WTC11 (cell line): ENCODE data around the gene ANKRD29. TPM values are rescaled to one million over a fixed set of nuclear protein-coding genes. Genes with fewer than 3 reads are reported as not detected.

Experiments
- ATAC-seq: fragments of 200-7000 bp; cut with Tn5 transposase; 2 replicates; pipeline ENCODE4 v1.10.0; 2021; ENCODE audit warnings: mild to moderate bottlenecking, moderate library complexity
- CTCF ChIA-PET: fragments of 300-600 bp; sonication (Branson Sonifier 250); formaldehyde crosslinking; loops from one replicate; lab custom pipeline; 2021; ENCODE audit warnings: antibody characterized with exemption; lab: Charles Lee
- POLR2A ChIA-PET: fragments of 350-600 bp; sonication (Branson Sonifier 250); formaldehyde crosslinking; loops from one replicate; lab custom pipeline; 2021; ENCODE audit warnings: antibody characterized with exemption; lab: Charles Lee
- DNase-seq: peaks from one replicate; pipeline ENCODE4 v3.0.0; 2021; ENCODE audit warnings: low spot score
- H3K27ac Mint-ChIP-seq: 2 replicates; pipeline ENCODE4 v1.8.0; 2021; ENCODE audit warnings: mixed read lengths
- H3K27me3 Mint-ChIP-seq: 2 replicates; pipeline ENCODE4 v1.8.0; 2021; ENCODE audit warnings: low read depth, mild to moderate bottlenecking, moderate library complexity, mixed read lengths
- H3K36me3 Mint-ChIP-seq: 2 replicates; pipeline ENCODE4 v1.8.0; 2021; ENCODE audit warnings: mixed read lengths
- H3K4me1 Mint-ChIP-seq: 2 replicates; pipeline ENCODE4 v1.8.0; 2022; ENCODE audit warnings: mixed read lengths
- H3K4me3 Mint-ChIP-seq: 2 replicates; pipeline ENCODE4 v1.8.0; 2021; ENCODE audit warnings: mild to moderate bottlenecking, moderate library complexity, mixed read lengths
- H3K9me3 Mint-ChIP-seq: 2 replicates; pipeline ENCODE4 v1.8.0; 2021; ENCODE audit warnings: mixed read lengths
- CBFB ChIP-seq: sonication (generic); formaldehyde crosslinking; IDR thresholded peaks from 2 replicates; pipeline ENCODE4 v1.8.1; 2022; ENCODE audit warnings: mild to moderate bottlenecking, low read depth, missing genetic modification reagents
- CREM ChIP-seq: sonication (generic); formaldehyde crosslinking; IDR thresholded peaks from 2 replicates; pipeline ENCODE4 v1.8.1; 2022; ENCODE audit warnings: mild to moderate bottlenecking, missing genetic modification reagents, moderate library complexity
- FOXP1 ChIP-seq: sonication (generic); formaldehyde crosslinking; IDR thresholded peaks from 2 replicates; pipeline ENCODE4 v1.8.0; 2022; ENCODE audit warnings: missing genetic modification reagents, mild to moderate bottlenecking, moderate library complexity, borderline replicate concordance
- NFATC4 ChIP-seq: fragments of 250-450 bp; sonication (Bioruptor Pico); IDR thresholded peaks from 2 replicates; pipeline ENCODE4 v1.9.0; 2021; ENCODE audit warnings: mild to moderate bottlenecking
- NR3C1 ChIP-seq: sonication (generic); formaldehyde crosslinking; conservative IDR thresholded peaks from 2 replicates; pipeline ENCODE4 v1.8.1; 2023; ENCODE audit warnings: low read depth, mild to moderate bottlenecking, missing genetic modification reagents
- OVOL2 ChIP-seq: fragments of 250-450 bp; sonication (Bioruptor Pico); IDR thresholded peaks from 2 replicates; pipeline ENCODE4 v1.9.0; 2021; ENCODE audit warnings: mild to moderate bottlenecking, borderline replicate concordance
- SMAD3 ChIP-seq: sonication (generic); formaldehyde crosslinking; IDR thresholded peaks from 2 replicates; pipeline ENCODE4 v1.8.0; 2022; ENCODE audit warnings: missing genetic modification reagents, mild to moderate bottlenecking, borderline replicate concordance
- SP1 ChIP-seq: sonication (generic); formaldehyde crosslinking; conservative IDR thresholded peaks from 2 replicates; pipeline ENCODE4 v1.8.1; 2022; ENCODE audit warnings: missing genetic modification reagents
- ZNF317 ChIP-seq: sonication (generic); formaldehyde crosslinking; IDR thresholded peaks from 2 replicates; pipeline ENCODE4 v1.8.1; 2023; ENCODE audit warnings: low read depth, mild to moderate bottlenecking, moderate library complexity, missing genetic modification reagents, borderline replicate concordance
- total RNA-seq: library from RNA; stranded (reverse); gene quantifications from 3 replicates; pipeline ENCODE4 v1.2.3, GENCODE V29; 2021
- TF ChIP-seq, protein P1 (sequence below): sonication (generic); formaldehyde crosslinking; IDR thresholded peaks from 2 replicates; pipeline ENCODE4 v1.8.1; 2023; ENCODE audit warnings: mild to moderate bottlenecking, missing genetic modification reagents
- TF ChIP-seq, protein P2 (sequence below): sonication (generic); formaldehyde crosslinking; IDR thresholded peaks from 2 replicates; pipeline ENCODE4 v1.8.1; 2022; ENCODE audit warnings: mild to moderate bottlenecking, moderate library complexity, missing genetic modification reagents
- TF ChIP-seq, protein P3 (sequence below): sonication (generic); formaldehyde crosslinking; IDR thresholded peaks from 2 replicates; pipeline ENCODE4 v1.8.0; 2022; ENCODE audit warnings: missing genetic modification reagents
- TF ChIP-seq, protein P4 (sequence below): fragments of 250-450 bp; sonication (Bioruptor Pico); IDR thresholded peaks from 2 replicates; pipeline ENCODE4 v2.1.2; 2022; ENCODE audit warnings: mild to moderate bottlenecking, moderate library complexity
- TF ChIP-seq, protein P5 (sequence below): sonication (generic); formaldehyde crosslinking; conservative IDR thresholded peaks from 2 replicates; pipeline ENCODE4 v1.8.1; 2022; ENCODE audit warnings: mild to moderate bottlenecking, missing genetic modification reagents

The ANKRD29 gene
- total RNA-seq, 1 experiment from 2014 or later, result 4.9 TPM

DNA sequence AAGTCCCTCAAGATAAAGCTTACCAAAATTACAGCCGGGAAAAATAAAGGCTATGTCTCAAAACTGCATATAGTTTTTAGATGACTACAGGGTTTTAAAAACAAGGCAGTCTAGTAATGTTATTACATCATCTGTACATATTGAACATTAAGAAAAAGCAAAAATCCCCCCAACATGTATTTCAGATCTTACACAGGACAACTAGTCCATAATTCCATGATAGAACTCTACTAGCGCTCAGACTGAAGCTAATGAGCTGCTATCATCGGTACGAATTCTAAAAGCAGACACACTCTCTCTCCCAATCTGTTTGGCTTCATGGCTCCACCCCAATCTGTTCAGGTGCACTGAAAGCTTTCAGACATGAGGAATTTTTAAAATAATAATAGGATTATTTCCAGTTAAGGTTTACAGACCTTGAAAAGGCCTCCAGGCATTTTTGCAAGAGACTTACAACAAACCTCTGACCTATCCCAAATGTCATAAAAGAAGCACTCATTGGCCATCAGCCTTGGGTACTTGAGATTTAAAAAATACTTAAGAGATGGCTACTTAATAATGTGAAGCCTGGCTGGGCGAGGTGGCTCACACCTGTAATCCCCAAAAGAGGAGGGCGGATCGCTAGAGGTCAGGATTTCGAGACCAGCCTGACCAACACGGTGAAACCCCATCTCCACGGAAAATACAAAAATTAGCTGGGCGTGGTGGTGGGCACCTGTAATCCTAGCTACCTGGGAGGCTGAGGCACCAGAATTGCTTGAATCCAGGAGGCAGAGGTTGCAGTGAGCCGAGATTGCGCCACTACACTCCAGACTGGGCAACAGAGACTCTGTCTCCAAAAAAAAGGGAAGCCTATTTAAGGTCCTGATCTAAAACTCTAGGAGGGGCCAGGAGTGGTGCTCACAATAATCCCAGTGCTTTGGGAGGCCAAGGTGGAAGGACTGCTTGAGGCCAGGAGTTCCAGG, 78.4 kb downstream of the ANKRD29 start:
- Mint-ChIP-seq H3K36me3 (no peaks in the 10 kb centered on the region), H3K4me3 (peak overlapping the region; percentile 18; the same call in 1 of the 2 replicates), H3K4me1 (peaks cover 39% of the 10 kb centered on the region), H3K27ac (no peak overlapping the region), H3K9me3 (no peaks in the 10 kb centered on the region), H3K27me3 (no peaks in the 10 kb centered on the region)
- TF ChIP-seq, protein P1, sequence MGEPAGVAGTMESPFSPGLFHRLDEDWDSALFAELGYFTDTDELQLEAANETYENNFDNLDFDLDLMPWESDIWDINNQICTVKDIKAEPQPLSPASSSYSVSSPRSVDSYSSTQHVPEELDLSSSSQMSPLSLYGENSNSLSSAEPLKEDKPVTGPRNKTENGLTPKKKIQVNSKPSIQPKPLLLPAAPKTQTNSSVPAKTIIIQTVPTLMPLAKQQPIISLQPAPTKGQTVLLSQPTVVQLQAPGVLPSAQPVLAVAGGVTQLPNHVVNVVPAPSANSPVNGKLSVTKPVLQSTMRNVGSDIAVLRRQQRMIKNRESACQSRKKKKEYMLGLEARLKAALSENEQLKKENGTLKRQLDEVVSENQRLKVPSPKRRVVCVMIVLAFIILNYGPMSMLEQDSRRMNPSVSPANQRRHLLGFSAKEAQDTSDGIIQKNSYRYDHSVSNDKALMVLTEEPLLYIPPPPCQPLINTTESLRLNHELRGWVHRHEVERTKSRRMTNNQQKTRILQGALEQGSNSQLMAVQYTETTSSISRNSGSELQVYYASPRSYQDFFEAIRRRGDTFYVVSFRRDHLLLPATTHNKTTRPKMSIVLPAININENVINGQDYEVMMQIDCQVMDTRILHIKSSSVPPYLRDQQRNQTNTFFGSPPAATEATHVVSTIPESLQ, result no peak
- TF ChIP-seq NR3C1 (CRISPR knock-in tag), result no peak
- TF ChIP-seq, protein P2, sequence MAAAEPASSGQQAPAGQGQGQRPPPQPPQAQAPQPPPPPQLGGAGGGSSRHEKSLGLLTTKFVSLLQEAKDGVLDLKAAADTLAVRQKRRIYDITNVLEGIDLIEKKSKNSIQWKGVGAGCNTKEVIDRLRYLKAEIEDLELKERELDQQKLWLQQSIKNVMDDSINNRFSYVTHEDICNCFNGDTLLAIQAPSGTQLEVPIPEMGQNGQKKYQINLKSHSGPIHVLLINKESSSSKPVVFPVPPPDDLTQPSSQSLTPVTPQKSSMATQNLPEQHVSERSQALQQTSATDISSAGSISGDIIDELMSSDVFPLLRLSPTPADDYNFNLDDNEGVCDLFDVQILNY (CRISPR knock-in tag), result no peak
- TF ChIP-seq NFATC4 (CRISPR knock-in tag), result no peak
- TF ChIP-seq SMAD3 (CRISPR knock-in tag), result no peak
- no peak for TF ChIP-seq ZNF317 (CRISPR knock-in tag)
- ChIA-PET POLR2A (no interaction called here), CTCF (interaction anchor here (0.6 to 1.2 kb wide), 2 partner anchors 35 to 437 kb away, joined by 3 to 4 read pairs; no protein-coding TSS in a partner anchor)
- no peak for DNase-seq
- no peak for ATAC-seq

DNA sequence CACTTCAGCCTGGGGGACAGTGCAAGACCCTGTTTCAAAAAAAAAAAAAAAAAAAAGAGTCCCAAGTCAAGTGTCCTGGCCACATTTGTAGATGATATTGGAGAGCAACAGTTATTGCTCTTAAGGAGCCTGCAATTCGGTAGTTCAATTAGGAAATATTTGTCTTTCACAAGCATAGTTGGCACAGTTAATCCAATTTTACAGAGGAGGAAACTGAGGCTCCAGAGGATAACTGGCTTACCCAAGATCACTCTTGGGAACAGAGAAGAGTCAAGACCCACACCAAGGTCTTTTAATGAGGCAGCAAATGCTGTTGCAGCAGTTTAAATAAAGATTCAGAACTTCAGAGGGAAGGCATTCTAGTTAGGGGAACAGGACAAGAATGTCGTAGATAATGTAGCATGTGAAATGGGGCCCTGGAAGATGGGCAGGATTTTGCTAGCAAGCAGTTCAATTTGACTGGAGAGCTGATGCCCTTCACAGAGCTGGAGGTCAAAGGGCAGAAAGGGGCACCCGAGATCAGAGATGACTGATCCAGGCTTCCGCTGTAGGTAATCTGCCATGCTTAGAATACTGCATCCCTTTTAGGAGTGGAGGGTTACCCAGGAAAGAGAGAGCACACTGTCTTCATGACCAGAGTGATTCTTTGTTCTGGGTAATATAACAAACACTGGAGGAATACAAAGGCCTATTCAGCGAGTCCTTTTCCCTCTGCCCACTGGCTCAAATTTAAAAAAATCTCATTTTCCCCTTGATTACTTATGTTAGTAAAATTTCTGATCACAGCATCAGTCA, 79.4 kb downstream of the ANKRD29 start:
- H3K36me3 Mint-ChIP-seq, result peaks cover 7% of the 10 kb centered on the region
- H3K4me3 Mint-ChIP-seq, result no peak overlapping the region
- DNase-seq, result no peak
- ChIA-PET CTCF (no interaction called here), POLR2A (interaction anchor here (0.6 kb wide), 1 partner anchor 54 kb away, joined by 3 read pairs; no protein-coding TSS in a partner anchor)
- no peaks in the 10 kb centered on the region for H3K27me3 Mint-ChIP-seq
- H3K9me3 Mint-ChIP-seq, result no peaks in the 10 kb centered on the region
- no peak for TF ChIP-seq FOXP1 (CRISPR knock-in tag)
- TF ChIP-seq, protein P3, sequence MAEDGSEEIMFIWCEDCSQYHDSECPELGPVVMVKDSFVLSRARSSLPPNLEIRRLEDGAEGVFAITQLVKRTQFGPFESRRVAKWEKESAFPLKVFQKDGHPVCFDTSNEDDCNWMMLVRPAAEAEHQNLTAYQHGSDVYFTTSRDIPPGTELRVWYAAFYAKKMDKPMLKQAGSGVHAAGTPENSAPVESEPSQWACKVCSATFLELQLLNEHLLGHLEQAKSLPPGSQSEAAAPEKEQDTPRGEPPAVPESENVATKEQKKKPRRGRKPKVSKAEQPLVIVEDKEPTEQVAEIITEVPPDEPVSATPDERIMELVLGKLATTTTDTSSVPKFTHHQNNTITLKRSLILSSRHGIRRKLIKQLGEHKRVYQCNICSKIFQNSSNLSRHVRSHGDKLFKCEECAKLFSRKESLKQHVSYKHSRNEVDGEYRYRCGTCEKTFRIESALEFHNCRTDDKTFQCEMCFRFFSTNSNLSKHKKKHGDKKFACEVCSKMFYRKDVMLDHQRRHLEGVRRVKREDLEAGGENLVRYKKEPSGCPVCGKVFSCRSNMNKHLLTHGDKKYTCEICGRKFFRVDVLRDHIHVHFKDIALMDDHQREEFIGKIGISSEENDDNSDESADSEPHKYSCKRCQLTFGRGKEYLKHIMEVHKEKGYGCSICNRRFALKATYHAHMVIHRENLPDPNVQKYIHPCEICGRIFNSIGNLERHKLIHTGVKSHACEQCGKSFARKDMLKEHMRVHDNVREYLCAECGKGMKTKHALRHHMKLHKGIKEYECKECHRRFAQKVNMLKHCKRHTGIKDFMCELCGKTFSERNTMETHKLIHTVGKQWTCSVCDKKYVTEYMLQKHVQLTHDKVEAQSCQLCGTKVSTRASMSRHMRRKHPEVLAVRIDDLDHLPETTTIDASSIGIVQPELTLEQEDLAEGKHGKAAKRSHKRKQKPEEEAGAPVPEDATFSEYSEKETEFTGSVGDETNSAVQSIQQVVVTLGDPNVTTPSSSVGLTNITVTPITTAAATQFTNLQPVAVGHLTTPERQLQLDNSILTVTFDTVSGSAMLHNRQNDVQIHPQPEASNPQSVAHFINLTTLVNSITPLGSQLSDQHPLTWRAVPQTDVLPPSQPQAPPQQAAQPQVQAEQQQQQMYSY (CRISPR knock-in tag), result no peak
- TF ChIP-seq, protein P4, sequence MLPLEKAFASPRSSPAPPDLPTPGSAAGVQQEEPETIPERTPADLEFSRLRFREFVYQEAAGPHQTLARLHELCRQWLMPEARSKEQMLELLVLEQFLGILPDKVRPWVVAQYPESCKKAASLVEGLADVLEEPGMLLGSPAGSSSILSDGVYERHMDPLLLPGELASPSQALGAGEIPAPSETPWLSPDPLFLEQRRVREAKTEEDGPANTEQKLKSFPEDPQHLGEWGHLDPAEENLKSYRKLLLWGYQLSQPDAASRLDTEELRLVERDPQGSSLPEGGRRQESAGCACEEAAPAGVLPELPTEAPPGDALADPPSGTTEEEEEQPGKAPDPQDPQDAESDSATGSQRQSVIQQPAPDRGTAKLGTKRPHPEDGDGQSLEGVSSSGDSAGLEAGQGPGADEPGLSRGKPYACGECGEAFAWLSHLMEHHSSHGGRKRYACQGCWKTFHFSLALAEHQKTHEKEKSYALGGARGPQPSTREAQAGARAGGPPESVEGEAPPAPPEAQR, result no peak
- no peak for TF ChIP-seq CREM (CRISPR knock-in tag)
- TF ChIP-seq, protein P5, sequence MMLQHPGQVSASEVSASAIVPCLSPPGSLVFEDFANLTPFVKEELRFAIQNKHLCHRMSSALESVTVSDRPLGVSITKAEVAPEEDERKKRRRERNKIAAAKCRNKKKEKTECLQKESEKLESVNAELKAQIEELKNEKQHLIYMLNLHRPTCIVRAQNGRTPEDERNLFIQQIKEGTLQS (CRISPR knock-in tag), result no peak
- no peak for TF ChIP-seq CBFB
- no peak for TF ChIP-seq OVOL2 (CRISPR knock-in tag)
- no peak for TF ChIP-seq SP1 (CRISPR knock-in tag)
- H3K27ac Mint-ChIP-seq, result no peak overlapping the region
- H3K4me1 Mint-ChIP-seq, result peaks cover 39% of the 10 kb centered on the region
- no peak for ATAC-seq
